HL-60 (cell line): Measurements from ENCODE around the gene CASP7.

Source experiments
- DNase-seq, 2 experiments: peaks; one replicate each; pipeline ENCODE4 v3.0.0-alpha.2; 2010 to 2020; ENCODE audit warnings: low read depth in 1 of 2, low spot score in 1 of 2
- H3K27ac ChIP-seq: fragments of 250-450 bp; sonication (Bioruptor Pico); replicated peaks from 2 replicates; pipeline ENCODE4 v1.5.1; 2020; ENCODE audit warnings: mild to moderate bottlenecking, moderate library complexity
- H3K27me3 ChIP-seq: fragments of 250-450 bp; sonication (Bioruptor Pico); 2 replicates; pipeline ENCODE4 v1.5.1; 2021; ENCODE audit warnings: mild to moderate bottlenecking, moderate library complexity; ENCODE audit not compliant: insufficient read depth, poor library complexity, severe bottlenecking
- H3K4me3 ChIP-seq: replicated peaks from 2 replicates; pipeline ENCODE4 v1.5.1; 2011; ENCODE audit warnings: mild to moderate bottlenecking, control low read depth, low read length; ENCODE audit not compliant: insufficient read depth
- GABPA ChIP-seq: IDR thresholded peaks from 2 replicates; pipeline ENCODE4 v1.6.1; 2012; ENCODE audit warnings: low read depth
- POLR2AphosphoS5 ChIP-seq: IDR thresholded peaks from 2 replicates; pipeline ENCODE4 v1.6.1; 2012; ENCODE audit warnings: low read depth
- SPI1 ChIP-seq: IDR thresholded peaks from 2 replicates; pipeline ENCODE4 v1.6.1; 2012; ENCODE audit warnings: low read depth, mild to moderate bottlenecking, borderline replicate concordance
- TF ChIP-seq, protein P1 (sequence below): IDR thresholded peaks from one replicate; pipeline ENCODE4 v1.5.1; 2011; ENCODE audit warnings: low read length, control low read depth, inconsistent platforms; ENCODE audit not compliant: insufficient read depth
- TF ChIP-seq, protein P2 (sequence below): IDR thresholded peaks from 2 replicates; pipeline ENCODE4 v1.6.1; 2012; ENCODE audit warnings: low read depth; ENCODE audit not compliant: insufficient replicate concordance

Gene CASP7

DNA sequence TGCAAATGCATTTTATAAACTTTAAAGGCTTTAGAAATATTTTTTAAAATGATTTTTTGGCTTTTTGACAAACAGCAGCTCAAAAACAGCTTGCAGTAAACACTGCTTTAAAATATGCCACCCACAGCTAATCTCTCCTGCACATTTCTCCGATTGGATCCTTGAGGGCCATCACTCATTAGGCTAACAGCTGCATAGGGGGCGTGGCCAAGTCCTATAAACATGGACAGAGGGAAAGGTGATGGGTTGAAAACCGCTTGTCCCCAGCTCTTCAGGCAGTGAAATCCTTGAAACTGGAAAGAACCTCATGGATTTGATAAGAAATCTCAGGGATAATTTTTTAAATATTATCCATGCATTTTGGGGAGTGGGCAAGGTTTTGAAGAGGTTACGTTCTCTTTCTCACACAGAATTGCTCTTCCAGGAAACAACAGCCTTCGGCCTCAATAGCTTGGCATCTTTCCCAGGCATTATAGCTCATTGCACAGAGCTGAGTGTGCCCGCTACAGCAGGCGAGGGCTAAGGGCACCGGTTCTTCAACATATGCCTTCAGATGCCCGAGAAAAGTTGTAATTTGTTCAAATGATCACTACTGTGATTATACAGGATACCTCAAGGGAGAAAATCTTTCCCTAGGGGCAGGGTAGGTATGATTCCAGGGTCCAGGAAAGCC lies 73.4 kb downstream of the CASP7 start:
- TF ChIP-seq, protein P1, sequence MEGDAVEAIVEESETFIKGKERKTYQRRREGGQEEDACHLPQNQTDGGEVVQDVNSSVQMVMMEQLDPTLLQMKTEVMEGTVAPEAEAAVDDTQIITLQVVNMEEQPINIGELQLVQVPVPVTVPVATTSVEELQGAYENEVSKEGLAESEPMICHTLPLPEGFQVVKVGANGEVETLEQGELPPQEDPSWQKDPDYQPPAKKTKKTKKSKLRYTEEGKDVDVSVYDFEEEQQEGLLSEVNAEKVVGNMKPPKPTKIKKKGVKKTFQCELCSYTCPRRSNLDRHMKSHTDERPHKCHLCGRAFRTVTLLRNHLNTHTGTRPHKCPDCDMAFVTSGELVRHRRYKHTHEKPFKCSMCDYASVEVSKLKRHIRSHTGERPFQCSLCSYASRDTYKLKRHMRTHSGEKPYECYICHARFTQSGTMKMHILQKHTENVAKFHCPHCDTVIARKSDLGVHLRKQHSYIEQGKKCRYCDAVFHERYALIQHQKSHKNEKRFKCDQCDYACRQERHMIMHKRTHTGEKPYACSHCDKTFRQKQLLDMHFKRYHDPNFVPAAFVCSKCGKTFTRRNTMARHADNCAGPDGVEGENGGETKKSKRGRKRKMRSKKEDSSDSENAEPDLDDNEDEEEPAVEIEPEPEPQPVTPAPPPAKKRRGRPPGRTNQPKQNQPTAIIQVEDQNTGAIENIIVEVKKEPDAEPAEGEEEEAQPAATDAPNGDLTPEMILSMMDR = no peak
- TF ChIP-seq GABPA (no peak), POLR2AphosphoS5 (no peak), SPI1 (no peak)
- TF ChIP-seq, protein P2, sequence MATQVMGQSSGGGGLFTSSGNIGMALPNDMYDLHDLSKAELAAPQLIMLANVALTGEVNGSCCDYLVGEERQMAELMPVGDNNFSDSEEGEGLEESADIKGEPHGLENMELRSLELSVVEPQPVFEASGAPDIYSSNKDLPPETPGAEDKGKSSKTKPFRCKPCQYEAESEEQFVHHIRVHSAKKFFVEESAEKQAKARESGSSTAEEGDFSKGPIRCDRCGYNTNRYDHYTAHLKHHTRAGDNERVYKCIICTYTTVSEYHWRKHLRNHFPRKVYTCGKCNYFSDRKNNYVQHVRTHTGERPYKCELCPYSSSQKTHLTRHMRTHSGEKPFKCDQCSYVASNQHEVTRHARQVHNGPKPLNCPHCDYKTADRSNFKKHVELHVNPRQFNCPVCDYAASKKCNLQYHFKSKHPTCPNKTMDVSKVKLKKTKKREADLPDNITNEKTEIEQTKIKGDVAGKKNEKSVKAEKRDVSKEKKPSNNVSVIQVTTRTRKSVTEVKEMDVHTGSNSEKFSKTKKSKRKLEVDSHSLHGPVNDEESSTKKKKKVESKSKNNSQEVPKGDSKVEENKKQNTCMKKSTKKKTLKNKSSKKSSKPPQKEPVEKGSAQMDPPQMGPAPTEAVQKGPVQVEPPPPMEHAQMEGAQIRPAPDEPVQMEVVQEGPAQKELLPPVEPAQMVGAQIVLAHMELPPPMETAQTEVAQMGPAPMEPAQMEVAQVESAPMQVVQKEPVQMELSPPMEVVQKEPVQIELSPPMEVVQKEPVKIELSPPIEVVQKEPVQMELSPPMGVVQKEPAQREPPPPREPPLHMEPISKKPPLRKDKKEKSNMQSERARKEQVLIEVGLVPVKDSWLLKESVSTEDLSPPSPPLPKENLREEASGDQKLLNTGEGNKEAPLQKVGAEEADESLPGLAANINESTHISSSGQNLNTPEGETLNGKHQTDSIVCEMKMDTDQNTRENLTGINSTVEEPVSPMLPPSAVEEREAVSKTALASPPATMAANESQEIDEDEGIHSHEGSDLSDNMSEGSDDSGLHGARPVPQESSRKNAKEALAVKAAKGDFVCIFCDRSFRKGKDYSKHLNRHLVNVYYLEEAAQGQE = no peak
- H3K27ac ChIP-seq = no peak overlapping the region
- DNase-seq = no peak
- H3K4me3 ChIP-seq = no peak overlapping the region
- no peaks in the 10 kb centered on the region for H3K27me3 ChIP-seq

DNA sequence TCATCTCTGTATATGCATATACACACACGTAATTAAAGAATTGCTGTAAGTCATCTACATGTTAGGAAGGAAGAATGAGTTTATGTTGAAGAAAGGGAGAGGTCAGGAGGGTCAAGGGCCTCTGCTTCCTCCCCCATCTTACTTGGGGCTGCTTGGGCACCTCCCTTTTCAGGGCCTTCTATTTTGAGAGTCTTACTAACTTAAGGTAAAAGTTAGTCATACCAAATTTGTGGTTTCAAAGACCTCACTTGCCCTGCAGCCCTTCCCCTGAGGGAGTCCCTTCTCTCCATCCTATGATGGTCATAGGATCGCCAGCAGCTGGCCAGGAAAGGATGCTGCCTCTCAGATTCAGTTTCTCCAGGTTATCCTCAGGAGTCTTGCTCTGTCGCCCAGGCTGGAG lies 74.4 kb downstream of the CASP7 start:
- Histone ChIP-seq H3K27me3 (no peaks in the 10 kb centered on the region), H3K27ac (no peak overlapping the region), H3K4me3 (no peak overlapping the region)
- DNase-seq = no peak
- TF ChIP-seq, protein P2 = no peak
- no peak for TF ChIP-seq SPI1
- TF ChIP-seq, protein P1 = no peak
- no peak for TF ChIP-seq GABPA

DNA sequence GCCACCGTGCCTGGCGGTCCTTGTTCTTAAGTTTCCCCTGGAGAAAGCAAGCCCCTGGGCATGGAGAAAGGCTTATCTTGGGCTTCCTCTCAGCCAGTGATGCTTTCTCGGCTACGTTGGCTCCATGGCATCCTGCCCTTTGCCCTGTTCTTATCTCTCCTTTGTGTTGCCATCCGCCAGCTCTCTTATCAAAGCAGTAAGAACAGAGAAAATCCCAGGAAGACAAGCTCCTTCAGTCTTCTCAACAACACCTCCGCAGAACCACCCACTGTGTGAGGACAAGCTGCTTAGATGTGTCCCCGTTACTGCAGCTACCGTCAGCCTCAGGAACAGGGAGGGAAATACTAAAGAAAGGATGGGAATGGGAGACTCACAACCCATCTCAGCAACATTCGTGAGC lies 75.1 kb downstream of the CASP7 start:
- no peak for TF ChIP-seq SPI1
- TF ChIP-seq, protein P1 = no peak
- TF ChIP-seq POLR2AphosphoS5 = no peak
- no peak for TF ChIP-seq GABPA
- TF ChIP-seq, protein P2 = no peak
- H3K27ac ChIP-seq = no peak overlapping the region
- DNase-seq = no peak

More for the DNA sequence above, 75.1 kb downstream of the CASP7 start:
- H3K4me3 ChIP-seq = no peak overlapping the region
- H3K27me3 ChIP-seq = no peaks in the 10 kb centered on the region
